ENCODE data around the gene PHOSPHO2.

Gene PHOSPHO2

GRCh38 chr2:169694113-169694893 is at the start of gene PHOSPHO2, which contains the start of gene CFAP210:
TSS of gene PHOSPHO2 (plus strand) at chr2:169694469. CDS start at chr2:169700972, 6,503 bp downstream.
TSS of gene CFAP210 (minus strand) at chr2:169694405. CDS start at chr2:169694327, 78 bp downstream.
- peak; percentile 89 for DNase-seq

- DNase-seq: no peak
These were observed 46.8 kb upstream of the PHOSPHO2 start for GRCh38 chr2:169647496-169647895.

GRCh38 chr2:169649278-169649677 is 45.0 kb upstream of the PHOSPHO2 start:
- DNase-seq: no peak

- no peak for DNase-seq
These were observed 40.6 kb upstream of the PHOSPHO2 start for GRCh38 chr2:169653636-169654035.

- no peak for DNase-seq
These were observed 38.1 kb upstream of the PHOSPHO2 start for GRCh38 chr2:169656164-169656563.

- no peak for DNase-seq
These were observed 35.4 kb upstream of the PHOSPHO2 start for GRCh38 chr2:169658877-169659276.

- DNase-seq: no peak
These were observed 34.9 kb upstream of the PHOSPHO2 start for GRCh38 chr2:169659320-169659719.

GRCh38 chr2:169661265-169661664 is 33.0 kb upstream of the PHOSPHO2 start:
- DNase-seq: no peak

- no peak for DNase-seq
These were observed 31.5 kb upstream of the PHOSPHO2 start for GRCh38 chr2:169662744-169663143.

GRCh38 chr2:169663247-169663646 is 31.0 kb upstream of the PHOSPHO2 start:
- DNase-seq: no peak

GRCh38 chr2:169664600-169664977 is 29.7 kb upstream of the PHOSPHO2 start:
- DNase-seq: no peak

GRCh38 chr2:169664978-169665930 is 29.0 kb upstream of the PHOSPHO2 start:
- DNase-seq: no peak

- DNase-seq: no peak
These were observed 26.7 kb upstream of the PHOSPHO2 start for GRCh38 chr2:169667583-169667982.

- DNase-seq: no peak
These were observed 24.0 kb upstream of the PHOSPHO2 start for GRCh38 chr2:169670215-169670651.

GRCh38 chr2:169670937-169671336 is 23.3 kb upstream of the PHOSPHO2 start:
- DNase-seq: no peak

- DNase-seq: no peak
These were observed 21.9 kb upstream of the PHOSPHO2 start for GRCh38 chr2:169672406-169672805.

GRCh38 chr2:169673106-169673505 is 21.2 kb upstream of the PHOSPHO2 start:
- DNase-seq: no peak

- DNase-seq: no peak
These were observed 20.3 kb upstream of the PHOSPHO2 start for GRCh38 chr2:169673921-169674320.

GRCh38 chr2:169676357-169676756 is 17.9 kb upstream of the PHOSPHO2 start:
- DNase-seq: no peak

- no peak for DNase-seq
These were observed 17.4 kb upstream of the PHOSPHO2 start for GRCh38 chr2:169676850-169677249.

- DNase-seq: no peak
These were observed 11.2 kb upstream of the PHOSPHO2 start for GRCh38 chr2:169683054-169683424.

GRCh38 chr2:169683425-169684134 is 10.7 kb upstream of the PHOSPHO2 start:
- no peak for DNase-seq

GRCh38 chr2:169684135-169684565 is 10.1 kb upstream of the PHOSPHO2 start:
- DNase-seq: no peak

Measured in NCI-H1105 (cell line).